HEK293T (cell line): ENCODE results near the gene SLC17A8.

Source experiments
- BHLHE40 ChIP-seq: fragments of 450-650 bp; IDR thresholded peaks from 2 replicates; pipeline ENCODE4 v1.6.1; 2016; ENCODE audit warnings: mild to moderate bottlenecking, moderate library complexity, borderline replicate concordance
- FOXA1 ChIP-seq: fragments of 450-650 bp; IDR thresholded peaks from 2 replicates; pipeline ENCODE4 v1.6.1; 2016; ENCODE audit warnings: mild to moderate bottlenecking
- SUZ12 ChIP-seq: fragments of 450-650 bp; IDR thresholded peaks from 2 replicates; pipeline ENCODE4 v1.6.1; 2016; ENCODE audit warnings: mild to moderate bottlenecking

- TF ChIP-seq BHLHE40, result no peak
- no peak for TF ChIP-seq SUZ12
- TF ChIP-seq FOXA1, result no peak
These were observed 18.3 kb downstream of the SLC17A8 start for GRCh38 chr12:100375038-100375735.
